ENCODE data around the gene ANKRD22.

DNA sequence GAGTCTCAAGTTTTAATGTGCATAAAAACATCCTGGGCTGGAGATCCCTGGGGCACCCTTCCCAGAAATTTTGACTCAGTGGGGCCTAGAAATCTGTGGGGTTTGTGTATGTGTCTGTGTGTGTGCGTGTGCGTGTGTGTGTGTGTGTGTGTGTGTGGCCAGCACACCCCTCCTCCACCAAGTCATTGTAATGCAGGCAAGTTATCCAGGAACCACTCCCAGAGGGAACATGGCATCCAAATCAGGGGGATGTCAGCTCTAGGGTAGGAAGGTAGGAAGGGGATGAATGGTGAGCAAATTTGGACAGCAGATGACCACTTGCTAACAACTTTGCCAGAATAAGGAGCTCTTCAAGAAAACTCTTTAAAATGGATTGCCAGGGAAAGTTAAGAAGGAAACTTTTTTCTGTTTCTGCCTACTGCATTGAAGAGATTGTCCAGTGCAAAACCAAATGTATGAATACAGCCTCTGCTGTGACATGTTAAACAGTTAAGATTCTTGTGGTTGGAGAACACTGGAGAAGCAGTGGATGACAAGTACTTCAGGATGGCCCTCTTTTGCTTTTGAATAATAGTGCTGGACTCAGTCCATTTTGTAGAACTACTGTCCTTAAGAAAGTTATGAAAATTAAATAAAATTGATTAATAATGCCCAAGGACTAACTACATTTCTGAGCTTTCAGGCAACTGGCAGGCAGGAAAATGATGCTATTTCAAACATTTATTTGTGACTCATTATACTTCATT, 40.8 kb upstream of the ANKRD22 start:
- TF ChIP-seq, protein P1, sequence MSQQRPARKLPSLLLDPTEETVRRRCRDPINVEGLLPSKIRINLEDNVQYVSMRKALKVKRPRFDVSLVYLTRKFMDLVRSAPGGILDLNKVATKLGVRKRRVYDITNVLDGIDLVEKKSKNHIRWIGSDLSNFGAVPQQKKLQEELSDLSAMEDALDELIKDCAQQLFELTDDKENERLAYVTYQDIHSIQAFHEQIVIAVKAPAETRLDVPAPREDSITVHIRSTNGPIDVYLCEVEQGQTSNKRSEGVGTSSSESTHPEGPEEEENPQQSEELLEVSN (IDR thresholded peaks at IDR 0.05), result no peak
- TF ChIP-seq EZH2 (IDR thresholded peaks at IDR 0.05; ENCODE audit: low read depth, low read length, severe bottlenecking) (no peak), TCF12 (IDR thresholded peaks at IDR 0.05; ENCODE audit: low read depth, low read length) (no peak), POLR2A (IDR thresholded peaks at IDR 0.05; ENCODE audit: control extremely low read depth in 1 of 2, low read depth in 2 of 2, low read length in 2 of 2) (no peak)
- TF ChIP-seq, protein P2, sequence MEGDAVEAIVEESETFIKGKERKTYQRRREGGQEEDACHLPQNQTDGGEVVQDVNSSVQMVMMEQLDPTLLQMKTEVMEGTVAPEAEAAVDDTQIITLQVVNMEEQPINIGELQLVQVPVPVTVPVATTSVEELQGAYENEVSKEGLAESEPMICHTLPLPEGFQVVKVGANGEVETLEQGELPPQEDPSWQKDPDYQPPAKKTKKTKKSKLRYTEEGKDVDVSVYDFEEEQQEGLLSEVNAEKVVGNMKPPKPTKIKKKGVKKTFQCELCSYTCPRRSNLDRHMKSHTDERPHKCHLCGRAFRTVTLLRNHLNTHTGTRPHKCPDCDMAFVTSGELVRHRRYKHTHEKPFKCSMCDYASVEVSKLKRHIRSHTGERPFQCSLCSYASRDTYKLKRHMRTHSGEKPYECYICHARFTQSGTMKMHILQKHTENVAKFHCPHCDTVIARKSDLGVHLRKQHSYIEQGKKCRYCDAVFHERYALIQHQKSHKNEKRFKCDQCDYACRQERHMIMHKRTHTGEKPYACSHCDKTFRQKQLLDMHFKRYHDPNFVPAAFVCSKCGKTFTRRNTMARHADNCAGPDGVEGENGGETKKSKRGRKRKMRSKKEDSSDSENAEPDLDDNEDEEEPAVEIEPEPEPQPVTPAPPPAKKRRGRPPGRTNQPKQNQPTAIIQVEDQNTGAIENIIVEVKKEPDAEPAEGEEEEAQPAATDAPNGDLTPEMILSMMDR (IDR thresholded peaks at IDR 0.05; ENCODE audit: control extremely low read depth in 1 of 3, insufficient read depth in 1 of 3, low read depth in 1 of 3, low read length in 3 of 3), result no peak
